Testis (tissue), 3 donors: ENCODE results near the gene BHMT. TPM values are rescaled to one million over a fixed set of nuclear protein-coding genes. Genes with fewer than 3 reads are reported as not detected.
A peak's percentile ranks its signal among the peaks of the same experiment; 100 is the strongest.

Experiments used
- DNase-seq: peaks from one replicate; pipeline ENCODE4 v3.0.0-alpha.2; 2019
- H3K27ac ChIP-seq, 2 donors: fragments of 200-600 bp; sonication (generic); one replicate each; pipeline ENCODE4 v1.5.1; 2019
- H3K27me3 ChIP-seq: fragments of 200-600 bp; sonication (generic); one replicate; pipeline ENCODE4 v1.5.1; 2019
- H3K36me3 ChIP-seq: fragments of 200-600 bp; sonication (generic); one replicate; pipeline ENCODE4 v1.5.1; 2017; ENCODE audit warnings: low read depth; ENCODE audit errors: missing control alignments
- H3K4me1 ChIP-seq: fragments of 200-600 bp; sonication (generic); one replicate; pipeline ENCODE4 v1.5.1; 2019
- H3K4me3 ChIP-seq, 2 donors: fragments of 200-600 bp; sonication (generic); one replicate each; pipeline ENCODE4 v1.5.1; 2017 to 2019
- H3K9me3 ChIP-seq: fragments of 200-600 bp; sonication (generic); one replicate; pipeline ENCODE4 v1.5.1; 2017
- CTCF ChIP-seq, 3 experiments: fragments of 450-650 bp in 2 of 3; fragments of 200-600 bp in 1 of 3; sonication (generic) in 1 of 3; IDR thresholded peaks; one replicate each; pipeline ENCODE4 v1.5.1; 2016 to 2019; ENCODE audit warnings: antibody characterized with exemption in 3 of 3, mild to moderate bottlenecking in 2 of 3, moderate library complexity in 1 of 3
- POLR2A ChIP-seq: fragments of 450-650 bp; IDR thresholded peaks from one replicate; pipeline ENCODE4 v1.6.1; 2017; ENCODE audit warnings: antibody characterized with exemption, mild to moderate bottlenecking, moderate library complexity
- WGBS, 2 donors: methylation state at CpG; one replicate each; pipeline ENCODE4 v1.1.5; 2018; 5-methylcytosine and 5-hydroxymethylcytosine counted together
- intact Hi-C: fragments of 100-400 bp; cut with DNase I; formaldehyde crosslinking; loops from one replicate; pipeline ENCODE4 v1.15.1; 2023; ENCODE audit warnings: low total_unique reads
- polyA plus RNA-seq: library from polyadenylated mRNA; stranded (reverse); fragments of 350-450 nt; fragmentation: Illumina TruSeq; extraction: RNeasy Lipid Tissue Mini Kit (QIAGEN cat#74804); gene quantifications from one replicate; pipeline ENCODE4 v1.2.3, GENCODE V29; 2014; ENCODE audit warnings: low read depth, low replicate concordance; ENCODE audit not compliant: insufficient read depth
- total RNA-seq, 2 donors: library from RNA; depleted of rRNA; stranded (reverse); fragments of >200 nt; gene quantifications; one replicate each; pipeline ENCODE4 v1.2.3, GENCODE V29; 2016

BHMT gene
- total and polyA plus RNA-seq, 3 donors from 2014 or later, result 0.25 to 1.3 TPM; not detected in 1

DNA sequence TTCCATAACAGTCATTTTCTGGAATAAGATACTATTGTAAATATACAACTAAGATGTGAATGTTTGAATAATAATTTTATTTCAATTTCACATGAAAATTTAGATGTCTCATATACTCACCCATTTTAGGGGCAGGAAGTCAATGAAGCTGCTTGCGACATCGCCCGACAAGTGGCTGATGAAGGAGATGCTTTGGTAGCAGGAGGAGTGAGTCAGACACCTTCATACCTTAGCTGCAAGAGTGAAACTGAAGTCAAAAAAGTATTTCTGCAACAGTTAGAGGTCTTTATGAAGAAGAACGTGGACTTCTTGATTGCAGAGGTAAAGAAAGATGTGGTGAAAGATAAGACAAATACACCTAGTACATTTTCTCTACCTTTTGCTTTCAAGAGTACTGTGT lies 8.6 kb downstream of the BHMT start:
- DNase-seq, result no peak
- WGBS, 2 donors, result 92 to 93% methylated on average over 4 of the region's 4 CpGs
- intact Hi-C loops, result no loop called here
- Histone ChIP-seq H3K9me3 (no peaks in the 10 kb centered on the region), H3K27me3 (no peaks in the 10 kb centered on the region), H3K36me3 (no peaks in the 10 kb centered on the region), H3K4me3 (no peak overlapping the region), H3K27ac (no peak overlapping the region), H3K4me1 (no peaks in the 10 kb centered on the region)
- no peak for TF ChIP-seq CTCF (IDR thresholded peaks at IDR 0.05)
- no peak for TF ChIP-seq POLR2A

DNA sequence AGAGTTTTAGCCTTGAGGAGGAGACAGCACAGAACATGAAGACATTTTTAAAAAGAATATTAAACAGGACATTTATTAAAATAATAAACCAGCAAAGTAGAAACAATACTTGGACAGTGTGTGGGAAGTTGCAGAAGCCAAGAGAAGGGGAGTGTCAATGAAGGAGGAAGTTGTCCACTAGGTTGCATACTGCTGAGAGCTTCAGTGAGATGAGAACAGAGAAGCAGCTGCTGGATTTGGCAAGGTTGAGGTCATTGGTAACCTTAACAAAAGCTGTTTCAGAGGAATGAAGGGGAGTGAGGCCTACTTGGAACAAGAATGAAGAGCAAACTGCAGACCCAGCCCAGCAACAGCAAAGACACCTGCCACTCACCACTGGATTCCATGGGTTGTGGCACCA lies 11.4 kb downstream of the BHMT start:
- no peaks in the 10 kb centered on the region for H3K36me3 ChIP-seq
- no peaks in the 10 kb centered on the region for H3K27me3 ChIP-seq
- H3K9me3 ChIP-seq, result no peaks in the 10 kb centered on the region
- H3K4me3 ChIP-seq, result no peak overlapping the region
- intact Hi-C loops, result no loop called here
- H3K27ac ChIP-seq, result no peak overlapping the region
- H3K4me1 ChIP-seq, result no peaks in the 10 kb centered on the region
- DNase-seq, result no peak
- TF ChIP-seq CTCF (IDR thresholded peaks at IDR 0.05) (no peak), POLR2A (no peak)

DNA sequence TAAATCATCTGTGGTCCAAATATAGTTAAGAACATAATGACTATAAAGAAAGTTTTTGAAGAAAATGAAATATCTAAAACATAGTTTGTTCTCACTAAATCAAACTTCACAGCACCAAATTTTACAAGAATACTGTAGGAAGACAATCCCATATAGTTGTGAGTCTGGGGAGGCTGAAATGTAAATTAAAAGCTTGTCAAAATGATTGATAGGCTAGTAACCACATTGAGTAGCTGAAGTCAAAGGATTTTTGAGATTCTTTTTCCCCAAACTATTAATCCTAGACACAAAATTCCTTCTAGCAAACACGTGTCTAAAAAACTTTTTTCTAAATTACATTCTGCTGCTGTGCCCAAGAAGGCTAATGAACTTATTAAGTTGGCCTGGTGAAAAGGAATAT lies 13.0 kb downstream of the BHMT start:
- no peak for DNase-seq
- H3K9me3 ChIP-seq, result no peaks in the 10 kb centered on the region
- H3K4me3 ChIP-seq, result no peak overlapping the region
- intact Hi-C loops, result no loop called here
- H3K27me3 ChIP-seq, result no peaks in the 10 kb centered on the region
- no peak overlapping the region for H3K27ac ChIP-seq
- WGBS, 2 donors, result 77 to 78% methylated on average over 1 of the region's 1 CpG
- TF ChIP-seq CTCF (IDR thresholded peaks at IDR 0.05), result no peak
- TF ChIP-seq POLR2A, result no peak
- no peaks in the 10 kb centered on the region for H3K36me3 ChIP-seq
- no peaks in the 10 kb centered on the region for H3K4me1 ChIP-seq

GRCh38 chr5:79130781-79131180 lies 19.2 kb downstream of the BHMT start:
- no peak for DNase-seq
- H3K27me3 ChIP-seq, result no peaks in the 10 kb centered on the region
- no peaks in the 10 kb centered on the region for H3K9me3 ChIP-seq
- no peak overlapping the region for H3K27ac ChIP-seq
- intact Hi-C loops, result loop anchor here (5.0 to 10.0 kb wide), 2 partner anchors 103 to 334 kb away; no protein-coding TSS in a partner anchor
- WGBS, 2 donors, result 51 to 69% methylated on average over 6 of the region's 6 CpGs
- TF ChIP-seq POLR2A (no peak), CTCF (IDR thresholded peaks at IDR 0.05) (no peak)
- H3K4me3 ChIP-seq, result no peak overlapping the region
- H3K36me3 ChIP-seq, result no peaks in the 10 kb centered on the region
- no peaks in the 10 kb centered on the region for H3K4me1 ChIP-seq

DNA sequence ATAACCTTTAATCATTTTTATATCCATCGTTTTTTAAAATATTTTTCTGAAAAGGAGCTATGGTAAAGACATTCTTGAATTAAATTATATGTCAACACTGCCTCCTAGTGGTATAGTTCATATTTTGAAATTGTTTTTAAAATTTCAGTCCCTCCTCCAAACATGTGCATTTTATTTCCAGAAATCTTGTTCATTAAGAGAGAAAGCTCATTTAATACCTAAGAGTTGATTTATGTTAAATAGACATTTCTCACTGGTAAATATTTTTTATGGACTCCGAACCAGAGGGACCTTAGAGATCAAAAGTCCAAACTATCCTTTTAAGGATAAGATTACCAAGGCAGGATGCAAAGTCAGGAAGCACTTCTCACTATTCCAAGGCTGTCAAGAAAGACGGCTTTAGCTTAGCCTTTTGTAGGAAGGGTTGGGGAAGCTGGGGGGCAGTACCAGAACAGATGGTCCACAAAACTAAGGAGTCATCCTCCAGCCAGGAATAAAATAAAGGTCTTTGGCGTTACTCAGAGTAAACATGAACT lies 21.6 kb downstream of the BHMT start:
- peak; percentile 7 to 70 (median 40) for TF ChIP-seq CTCF (IDR thresholded peaks at IDR 0.05)
- TF ChIP-seq POLR2A, result no peak
- intact Hi-C loops, result loop anchor here (5.0 to 10.0 kb wide), 2 partner anchors 106 to 332 kb away; no protein-coding TSS in a partner anchor
- 4 to 8% methylated on average over 4 of the region's 4 CpGs for WGBS, 2 donors
- Histone ChIP-seq H3K36me3 (no peaks in the 10 kb centered on the region), H3K4me3 (no peak overlapping the region), H3K27me3 (no peaks in the 10 kb centered on the region), H3K27ac (peak overlapping the region; percentile 47 to 63), H3K4me1 (no peaks in the 10 kb centered on the region), H3K9me3 (no peaks in the 10 kb centered on the region)
- DNase-seq, result no peak
